HEK293 (cell line): ENCODE data around the gene KATNAL1.

Source experiments
- CTCF ChIA-PET: fragments of 350-600 bp; formaldehyde crosslinking; extraction: SDS; loops from one replicate; lab custom pipeline; 2021; ENCODE audit warnings: antibody characterized with exemption; lab: Yijun Ruan, JAX
- POLR2A ChIA-PET: fragments of 300-600 bp; formaldehyde crosslinking; extraction: SDS; loops from one replicate; lab custom pipeline; 2020; ENCODE audit warnings: antibody characterized with exemption, inconsistent platforms; lab: Yijun Ruan, JAX
- H3K27ac ChIP-seq: fragments of 200-500 bp; sonication (Bioruptor generic); 2 replicates; pipeline ENCODE4 v1.5.1; 2014; ENCODE audit warnings: low read depth, low read length, control low read depth, inconsistent platforms; ENCODE audit errors: extremely low read depth
- H3K36me3 ChIP-seq, 2 experiments: fragments of 200-500 bp in 1 of 2; sonication (Bioruptor generic) in 1 of 2; 1 replicate in 1 of 2; 2 replicates in 1 of 2; pipeline ENCODE4 v1.5.1; 2014 to 2017; ENCODE audit warnings: inconsistent platforms in 2 of 2, low read length in 2 of 2; ENCODE audit not compliant: control insufficient read depth in 2 of 2, insufficient read depth in 1 of 2
- H3K4me1 ChIP-seq: fragments of 200-500 bp; sonication (Bioruptor generic); 2 replicates; pipeline ENCODE4 v1.5.1; 2014; ENCODE audit warnings: mild to moderate bottlenecking, low read length, inconsistent platforms; ENCODE audit not compliant: control insufficient read depth, insufficient read depth
- H3K4me3 ChIP-seq: 2 replicates; pipeline ENCODE4 v1.5.1; 2011; ENCODE audit warnings: low read depth, mild to moderate bottlenecking, control low read depth, low read length, moderate library complexity
- H3K9me3 ChIP-seq: fragments of 200-500 bp; sonication (Bioruptor generic); 2 replicates; pipeline ENCODE4 v1.5.1; 2014; ENCODE audit warnings: low read depth, low read length, inconsistent platforms; ENCODE audit not compliant: control insufficient read depth, insufficient read depth
- FEZF1 ChIP-seq: fragments of 450-650 bp; formaldehyde crosslinking; IDR thresholded peaks from 2 replicates; pipeline ENCODE4 v1.5.1; 2016; ENCODE audit warnings: missing biosample characterization, missing genetic modification characterization
- HOXC10 ChIP-seq: sonication (generic); formaldehyde crosslinking; IDR thresholded peaks from 2 replicates; pipeline ENCODE4 v1.8.1; 2023; ENCODE audit warnings: mild to moderate bottlenecking, missing genetic modification reagents
- MEIS1 ChIP-seq: sonication (generic); formaldehyde crosslinking; IDR thresholded peaks from 2 replicates; pipeline ENCODE4 v1.8.1; 2022; ENCODE audit warnings: missing genetic modification reagents, mild to moderate bottlenecking, borderline replicate concordance
- YY1 ChIP-seq: fragments of 450-650 bp; formaldehyde crosslinking; IDR thresholded peaks from 2 replicates; pipeline ENCODE4 v1.5.1; 2018; ENCODE audit warnings: missing biosample characterization, missing genetic modification characterization
- ZBTB10 ChIP-seq: fragments of 450-650 bp; formaldehyde crosslinking; IDR thresholded peaks from 2 replicates; pipeline ENCODE4 v1.5.1; 2016; ENCODE audit warnings: missing biosample characterization, missing genetic modification characterization
- ZBTB48 ChIP-seq: fragments of 450-650 bp; formaldehyde crosslinking; IDR thresholded peaks from 2 replicates; pipeline ENCODE4 v1.5.1; 2016; ENCODE audit warnings: missing biosample characterization, missing genetic modification characterization
- ZFHX2 ChIP-seq: fragments of 450-650 bp; formaldehyde crosslinking; conservative IDR thresholded peaks from 2 replicates; pipeline ENCODE4 v1.5.1; 2016; ENCODE audit warnings: missing biosample characterization, missing genetic modification characterization
- ZIC2 ChIP-seq: fragments of 450-650 bp; formaldehyde crosslinking; IDR thresholded peaks from 2 replicates; pipeline ENCODE4 v1.5.1; 2016; ENCODE audit warnings: missing biosample characterization, missing genetic modification characterization
- ZNF140 ChIP-seq: fragments of 450-650 bp; formaldehyde crosslinking; IDR thresholded peaks from 2 replicates; pipeline ENCODE4 v1.5.1; 2016; ENCODE audit warnings: missing biosample characterization, missing genetic modification characterization
- ZNF266 ChIP-seq: fragments of 450-650 bp; formaldehyde crosslinking; IDR thresholded peaks from 2 replicates; pipeline ENCODE4 v1.5.1; 2016; ENCODE audit warnings: missing biosample characterization, missing genetic modification characterization, low read depth
- ZNF292 ChIP-seq: fragments of 450-650 bp; formaldehyde crosslinking; IDR thresholded peaks from 2 replicates; pipeline ENCODE4 v1.5.1; 2016; ENCODE audit warnings: low read depth, missing biosample characterization, missing genetic modification characterization, borderline replicate concordance
- ZNF521 ChIP-seq: fragments of 450-650 bp; formaldehyde crosslinking; IDR thresholded peaks from 2 replicates; pipeline ENCODE4 v1.5.1; 2017; ENCODE audit warnings: missing biosample characterization, mild to moderate bottlenecking, missing genetic modification characterization
- ZNF555 ChIP-seq: fragments of 450-650 bp; formaldehyde crosslinking; conservative IDR thresholded peaks from 2 replicates; pipeline ENCODE4 v1.5.1; 2017; ENCODE audit warnings: missing biosample characterization, mild to moderate bottlenecking, missing genetic modification characterization, inconsistent platforms
- ZNF561 ChIP-seq: fragments of 450-650 bp; IDR thresholded peaks from 2 replicates; pipeline ENCODE4 v1.5.1; 2018; ENCODE audit warnings: missing biosample characterization, missing genetic modification characterization, borderline replicate concordance
- TF ChIP-seq, protein P1 (sequence below): fragments of 450-650 bp; formaldehyde crosslinking; IDR thresholded peaks from 2 replicates; pipeline ENCODE4 v1.5.1; 2016; ENCODE audit warnings: missing biosample characterization, missing genetic modification characterization
- TF ChIP-seq, protein P2 (sequence below): fragments of 450-650 bp; formaldehyde crosslinking; IDR thresholded peaks from 2 replicates; pipeline ENCODE4 v1.5.1; 2016; ENCODE audit warnings: missing biosample characterization, missing genetic modification characterization

KATNAL1 gene

GRCh38 chr13:30157616-30157993, 149.7 kb downstream of the KATNAL1 start:
- H3K9me3 ChIP-seq: no peaks in the 10 kb centered on the region
- H3K27ac ChIP-seq: no peak overlapping the region
- TF ChIP-seq MEIS1 (CRISPR knock-in tag): no peak
- TF ChIP-seq ZNF561 (tag by site-specific recombination): no peak
- no peak for TF ChIP-seq ZBTB10
- TF ChIP-seq ZNF555 (tag by site-specific recombination): no peak
- TF ChIP-seq, protein P1, sequence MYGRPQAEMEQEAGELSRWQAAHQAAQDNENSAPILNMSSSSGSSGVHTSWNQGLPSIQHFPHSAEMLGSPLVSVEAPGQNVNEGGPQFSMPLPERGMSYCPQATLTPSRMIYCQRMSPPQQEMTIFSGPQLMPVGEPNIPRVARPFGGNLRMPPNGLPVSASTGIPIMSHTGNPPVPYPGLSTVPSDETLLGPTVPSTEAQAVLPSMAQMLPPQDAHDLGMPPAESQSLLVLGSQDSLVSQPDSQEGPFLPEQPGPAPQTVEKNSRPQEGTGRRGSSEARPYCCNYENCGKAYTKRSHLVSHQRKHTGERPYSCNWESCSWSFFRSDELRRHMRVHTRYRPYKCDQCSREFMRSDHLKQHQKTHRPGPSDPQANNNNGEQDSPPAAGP (tag by site-specific recombination): no peak
- ChIA-PET POLR2A (interaction anchor here (0.9 kb wide), 1 partner anchor 19 kb away, joined by 13 read pairs; no protein-coding TSS in a partner anchor), CTCF (no interaction called here)
- no peak overlapping the region for H3K4me3 ChIP-seq
- H3K4me1 ChIP-seq: no peaks in the 10 kb centered on the region
- no peaks in the 10 kb centered on the region for H3K36me3 ChIP-seq

- CTCF ChIA-PET: no interaction called here
- no peak overlapping the region for H3K4me3 ChIP-seq
Measured at GRCh38 chr13:30156826-30157615, 150.3 kb downstream of the KATNAL1 start.

DNA sequence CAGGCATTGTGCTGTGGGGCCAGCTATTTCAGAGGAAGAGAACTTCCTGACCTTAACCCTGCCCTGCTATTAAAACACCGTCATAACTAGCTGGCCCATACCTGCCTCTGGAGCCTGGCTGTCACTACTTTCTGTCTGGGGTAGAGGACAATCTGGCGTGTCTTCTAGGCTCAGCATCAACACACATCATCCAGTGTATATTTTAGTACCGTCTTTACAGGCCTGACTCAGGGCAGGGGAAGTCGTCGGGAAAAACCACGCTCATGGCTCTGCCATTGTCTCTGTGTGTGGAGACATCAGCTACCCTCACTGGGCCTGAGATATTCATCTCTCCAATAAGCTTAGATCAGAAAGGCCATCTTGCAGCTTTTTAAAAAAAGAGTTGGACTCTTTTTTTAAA, 151.1 kb downstream of the KATNAL1 start:
- Histone ChIP-seq H3K27ac (no peak overlapping the region), H3K4me3 (no peak overlapping the region), H3K36me3 (no peaks in the 10 kb centered on the region), H3K9me3 (no peaks in the 10 kb centered on the region), H3K4me1 (no peaks in the 10 kb centered on the region)
- CTCF ChIA-PET: no interaction called here
- POLR2A ChIA-PET: no interaction called here
- no peak for TF ChIP-seq HOXC10 (CRISPR knock-in tag)
- no peak for TF ChIP-seq YY1

More at GRCh38 chr13:30156826-30157615, 150.3 kb downstream of the KATNAL1 start:
- no peaks in the 10 kb centered on the region for H3K4me1 ChIP-seq
- POLR2A ChIA-PET: interaction anchor here (0.9 kb wide), 1 partner anchor 19 kb away, joined by 13 read pairs; no protein-coding TSS in a partner anchor
- TF ChIP-seq ZNF521 (tag by site-specific recombination) (no peak), ZNF140 (tag by site-specific recombination) (no peak), ZFHX2 (tag by site-specific recombination) (no peak), ZNF266 (tag by site-specific recombination) (no peak), FEZF1 (no peak), ZNF292 (tag by site-specific recombination) (no peak), ZIC2 (no peak), ZBTB48 (tag by site-specific recombination) (no peak)
- TF ChIP-seq, protein P2, sequence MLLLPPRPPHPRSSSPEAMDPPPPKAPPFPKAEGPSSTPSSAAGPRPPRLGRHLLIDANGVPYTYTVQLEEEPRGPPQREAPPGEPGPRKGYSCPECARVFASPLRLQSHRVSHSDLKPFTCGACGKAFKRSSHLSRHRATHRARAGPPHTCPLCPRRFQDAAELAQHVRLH (tag by site-specific recombination): no peak
- TF ChIP-seq, all 188 proteins: peak for 0
- H3K36me3 ChIP-seq: no peaks in the 10 kb centered on the region
- no peak overlapping the region for H3K27ac ChIP-seq
- no peaks in the 10 kb centered on the region for H3K9me3 ChIP-seq
